HepG2 (cell line): ENCODE measurements around the gene IDS. TPM values are rescaled to one million over a fixed set of nuclear protein-coding genes. Genes with fewer than 3 reads are reported as not detected.

ENCODE experiments used
- ATF5 ChIP-seq: sonication (generic); formaldehyde crosslinking; IDR thresholded peaks from 2 replicates; pipeline ENCODE4 v1.4.0; 2020; ENCODE audit warnings: mild to moderate bottlenecking, low read depth, missing genetic modification reagents
- MTF2 ChIP-seq: sonication (generic); formaldehyde crosslinking; IDR thresholded peaks from 2 replicates; pipeline ENCODE4 v1.5.0; 2020; ENCODE audit warnings: missing genetic modification reagents, borderline replicate concordance
- NFYC ChIP-seq: IDR thresholded peaks from 2 replicates; pipeline ENCODE4 v1.6.1; 2016; ENCODE audit warnings: missing genetic modification reagents, missing compliant biosample characterization
- SSRP1 ChIP-seq: IDR thresholded peaks from 2 replicates; pipeline ENCODE4 v1.6.1; 2016; ENCODE audit warnings: control low read depth
- ZNF557 ChIP-seq: sonication (generic); formaldehyde crosslinking; IDR thresholded peaks from 2 replicates; pipeline ENCODE4 v1.4.0; 2020; ENCODE audit warnings: missing genetic modification reagents
- ZNF563 ChIP-seq: sonication (generic); formaldehyde crosslinking; IDR thresholded peaks from 2 replicates; pipeline ENCODE4 v1.8.0; 2022; ENCODE audit warnings: mild to moderate bottlenecking, moderate library complexity, missing genetic modification reagents
- ZNF776 ChIP-seq: sonication (generic); formaldehyde crosslinking; IDR thresholded peaks from 2 replicates; pipeline ENCODE4 v1.4.0; 2020; ENCODE audit warnings: mild to moderate bottlenecking, missing genetic modification reagents
- polyA plus RNA-seq, 8 experiments: library from polyadenylated mRNA; depleted of rRNA in 3 of 8; stranded (reverse) in 7 of 8; unstranded in 1 of 8; fragments of >200 nt; fragmentation: Illumina TruSeq in 4 of 8; extraction: Trizol in 4 of 8; gene quantifications; 2 replicates each; pipeline versions ENCODE4 v1.2.1 to v1.2.3, GENCODE V29; 2011 to 2016; ENCODE audit warnings: low read depth in 4 of 8, missing spikeins in 1 of 8, mixed read lengths in 1 of 8; ENCODE audit not compliant: insufficient read depth in 1 of 8
- total RNA-seq, 5 experiments: library from RNA; depleted of rRNA; stranded (reverse); fragments of >200 nt; fragmentation: Illumina TruSeq; extraction: Trizol; gene quantifications; 2 replicates each; pipeline ENCODE4 v1.2.3, GENCODE V29; 2016; ENCODE audit warnings: low read depth in 1 of 5
- TF ChIP-seq, protein P1 (sequence below): sonication (generic); formaldehyde crosslinking; IDR thresholded peaks from 2 replicates; pipeline ENCODE4 v1.9.0; 2022; ENCODE audit warnings: low read depth, missing genetic modification reagents
- TF ChIP-seq, protein P2 (sequence below): sonication (generic); formaldehyde crosslinking; IDR thresholded peaks from 2 replicates; pipeline ENCODE4 v1.4.0; 2020; ENCODE audit warnings: missing genetic modification reagents, borderline replicate concordance
- TF ChIP-seq, protein P3 (sequence below): sonication (generic); formaldehyde crosslinking; IDR thresholded peaks from 2 replicates; pipeline ENCODE4 v1.4.0; 2020; ENCODE audit warnings: mild to moderate bottlenecking, missing genetic modification reagents
- TF ChIP-seq, protein P4 (sequence below): sonication (generic); formaldehyde crosslinking; conservative IDR thresholded peaks from 2 replicates; pipeline ENCODE4 v1.4.0; 2020; ENCODE audit warnings: mild to moderate bottlenecking, missing genetic modification reagents, moderate library complexity

The IDS gene
- total and polyA plus RNA-seq, 2 of the 13 experiments (the other 11 are each of a cell fraction or from before 2014, with no cell fraction given): 2.2 to 11.9 TPM

- TF ChIP-seq, protein P1, sequence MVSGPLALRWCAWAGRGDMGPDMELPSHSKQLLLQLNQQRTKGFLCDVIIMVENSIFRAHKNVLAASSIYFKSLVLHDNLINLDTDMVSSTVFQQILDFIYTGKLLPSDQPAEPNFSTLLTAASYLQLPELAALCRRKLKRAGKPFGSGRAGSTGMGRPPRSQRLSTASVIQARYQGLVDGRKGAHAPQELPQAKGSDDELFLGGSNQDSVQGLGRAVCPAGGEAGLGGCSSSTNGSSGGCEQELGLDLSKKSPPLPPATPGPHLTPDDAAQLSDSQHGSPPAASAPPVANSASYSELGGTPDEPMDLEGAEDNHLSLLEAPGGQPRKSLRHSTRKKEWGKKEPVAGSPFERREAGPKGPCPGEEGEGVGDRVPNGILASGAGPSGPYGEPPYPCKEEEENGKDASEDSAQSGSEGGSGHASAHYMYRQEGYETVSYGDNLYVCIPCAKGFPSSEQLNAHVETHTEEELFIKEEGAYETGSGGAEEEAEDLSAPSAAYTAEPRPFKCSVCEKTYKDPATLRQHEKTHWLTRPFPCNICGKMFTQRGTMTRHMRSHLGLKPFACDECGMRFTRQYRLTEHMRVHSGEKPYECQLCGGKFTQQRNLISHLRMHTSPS: no peak
- TF ChIP-seq ZNF776 (CRISPR knock-in tag) (no peak), SSRP1 (no peak), NFYC (no peak), MTF2 (CRISPR knock-in tag) (no peak), ZNF557 (no peak), ZNF563 (0 out of 2 replicates have a peak, but pooled peaks have one; percentile 37), ATF5 (CRISPR knock-in tag) (no peak)
- TF ChIP-seq, protein P2, sequence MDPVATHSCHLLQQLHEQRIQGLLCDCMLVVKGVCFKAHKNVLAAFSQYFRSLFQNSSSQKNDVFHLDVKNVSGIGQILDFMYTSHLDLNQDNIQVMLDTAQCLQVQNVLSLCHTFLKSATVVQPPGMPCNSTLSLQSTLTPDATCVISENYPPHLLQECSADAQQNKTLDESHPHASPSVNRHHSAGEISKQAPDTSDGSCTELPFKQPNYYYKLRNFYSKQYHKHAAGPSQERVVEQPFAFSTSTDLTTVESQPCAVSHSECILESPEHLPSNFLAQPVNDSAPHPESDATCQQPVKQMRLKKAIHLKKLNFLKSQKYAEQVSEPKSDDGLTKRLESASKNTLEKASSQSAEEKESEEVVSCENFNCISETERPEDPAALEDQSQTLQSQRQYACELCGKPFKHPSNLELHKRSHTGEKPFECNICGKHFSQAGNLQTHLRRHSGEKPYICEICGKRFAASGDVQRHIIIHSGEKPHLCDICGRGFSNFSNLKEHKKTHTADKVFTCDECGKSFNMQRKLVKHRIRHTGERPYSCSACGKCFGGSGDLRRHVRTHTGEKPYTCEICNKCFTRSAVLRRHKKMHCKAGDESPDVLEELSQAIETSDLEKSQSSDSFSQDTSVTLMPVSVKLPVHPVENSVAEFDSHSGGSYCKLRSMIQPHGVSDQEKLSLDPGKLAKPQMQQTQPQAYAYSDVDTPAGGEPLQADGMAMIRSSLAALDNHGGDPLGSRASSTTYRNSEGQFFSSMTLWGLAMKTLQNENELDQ (CRISPR knock-in tag): no peak
- TF ChIP-seq, protein P3, sequence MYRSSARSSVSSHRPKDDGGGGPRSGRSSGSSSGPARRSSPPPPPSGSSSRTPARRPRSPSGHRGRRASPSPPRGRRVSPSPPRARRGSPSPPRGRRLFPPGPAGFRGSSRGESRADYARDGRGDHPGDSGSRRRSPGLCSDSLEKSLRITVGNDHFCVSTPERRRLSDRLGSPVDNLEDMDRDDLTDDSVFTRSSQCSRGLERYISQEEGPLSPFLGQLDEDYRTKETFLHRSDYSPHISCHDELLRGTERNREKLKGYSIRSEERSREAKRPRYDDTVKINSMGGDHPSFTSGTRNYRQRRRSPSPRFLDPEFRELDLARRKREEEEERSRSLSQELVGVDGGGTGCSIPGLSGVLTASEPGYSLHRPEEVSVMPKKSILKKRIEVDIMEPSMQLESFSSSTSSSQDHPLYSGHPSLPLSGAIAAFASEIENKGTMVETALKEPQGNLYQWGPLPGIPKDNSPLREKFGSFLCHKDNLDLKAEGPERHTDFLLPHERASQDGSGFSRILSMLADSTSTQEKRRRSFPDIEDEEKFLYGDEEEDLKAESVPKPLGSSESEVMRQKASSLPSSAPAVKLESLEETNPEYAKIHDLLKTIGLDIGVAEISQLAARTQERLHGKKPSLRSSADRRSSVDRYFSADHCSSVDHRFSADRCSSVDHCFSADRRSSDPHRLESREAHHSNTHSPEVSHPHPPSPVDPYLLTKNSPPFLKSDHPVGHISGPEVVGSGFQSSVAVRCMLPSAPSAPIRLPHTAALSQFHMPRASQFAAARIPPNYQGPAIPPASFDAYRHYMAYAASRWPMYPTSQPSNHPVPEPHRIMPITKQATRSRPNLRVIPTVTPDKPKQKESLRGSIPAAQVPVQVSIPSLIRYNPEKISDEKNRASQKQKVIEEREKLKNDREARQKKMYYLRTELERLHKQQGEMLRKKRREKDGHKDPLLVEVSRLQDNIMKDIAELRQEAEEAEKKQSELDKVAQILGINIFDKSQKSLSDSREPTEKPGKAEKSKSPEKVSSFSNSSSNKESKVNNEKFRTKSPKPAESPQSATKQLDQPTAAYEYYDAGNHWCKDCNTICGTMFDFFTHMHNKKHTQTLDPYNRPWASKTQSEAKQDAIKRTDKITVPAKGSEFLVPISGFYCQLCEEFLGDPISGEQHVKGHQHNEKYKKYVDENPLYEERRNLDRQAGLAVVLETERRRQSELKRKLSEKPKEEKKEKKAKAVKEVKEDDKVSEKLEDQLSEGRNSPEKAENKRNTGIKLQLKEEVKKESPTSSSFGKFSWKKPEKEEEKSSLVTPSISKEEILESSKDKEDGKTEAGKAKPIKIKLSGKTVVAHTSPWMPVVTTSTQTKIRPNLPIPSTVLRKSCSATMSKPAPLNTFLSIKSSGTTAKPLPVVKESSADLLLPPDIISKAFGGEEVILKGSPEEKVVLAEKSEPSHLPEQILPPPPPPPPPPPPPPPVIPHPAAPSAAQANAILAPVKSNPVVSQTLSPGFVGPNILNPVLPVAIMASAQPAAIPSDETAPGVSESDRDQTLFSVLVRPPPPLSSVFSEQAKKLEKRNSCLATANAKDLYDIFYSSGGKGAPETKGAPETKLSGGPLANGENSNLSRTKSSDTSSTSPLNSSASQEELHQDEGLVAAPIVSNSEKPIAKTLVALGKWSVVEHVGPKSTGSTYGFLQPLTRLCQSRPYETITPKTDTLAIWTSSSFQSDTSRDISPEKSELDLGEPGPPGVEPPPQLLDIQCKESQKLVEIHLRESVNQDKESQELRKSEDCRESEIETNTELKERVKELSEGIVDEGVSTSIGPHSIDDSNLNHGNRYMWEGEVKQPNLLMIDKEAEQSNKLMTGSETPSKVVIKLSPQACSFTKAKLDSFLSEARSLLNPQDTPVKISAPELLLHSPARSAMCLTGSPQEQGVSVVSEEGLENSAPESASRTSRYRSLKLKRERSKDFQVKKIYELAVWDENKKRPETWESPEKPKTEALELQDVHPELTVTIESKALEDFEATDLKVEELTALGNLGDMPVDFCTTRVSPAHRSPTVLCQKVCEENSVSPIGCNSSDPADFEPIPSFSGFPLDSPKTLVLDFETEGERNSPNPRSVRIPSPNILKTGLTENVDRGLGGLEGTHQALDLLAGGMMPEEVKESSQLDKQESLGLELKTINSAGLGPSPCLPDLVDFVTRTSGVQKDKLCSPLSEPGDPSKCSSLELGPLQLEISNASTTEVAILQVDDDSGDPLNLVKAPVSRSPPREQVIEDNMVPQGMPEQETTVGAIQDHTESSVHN: no peak
- TF ChIP-seq, protein P4, sequence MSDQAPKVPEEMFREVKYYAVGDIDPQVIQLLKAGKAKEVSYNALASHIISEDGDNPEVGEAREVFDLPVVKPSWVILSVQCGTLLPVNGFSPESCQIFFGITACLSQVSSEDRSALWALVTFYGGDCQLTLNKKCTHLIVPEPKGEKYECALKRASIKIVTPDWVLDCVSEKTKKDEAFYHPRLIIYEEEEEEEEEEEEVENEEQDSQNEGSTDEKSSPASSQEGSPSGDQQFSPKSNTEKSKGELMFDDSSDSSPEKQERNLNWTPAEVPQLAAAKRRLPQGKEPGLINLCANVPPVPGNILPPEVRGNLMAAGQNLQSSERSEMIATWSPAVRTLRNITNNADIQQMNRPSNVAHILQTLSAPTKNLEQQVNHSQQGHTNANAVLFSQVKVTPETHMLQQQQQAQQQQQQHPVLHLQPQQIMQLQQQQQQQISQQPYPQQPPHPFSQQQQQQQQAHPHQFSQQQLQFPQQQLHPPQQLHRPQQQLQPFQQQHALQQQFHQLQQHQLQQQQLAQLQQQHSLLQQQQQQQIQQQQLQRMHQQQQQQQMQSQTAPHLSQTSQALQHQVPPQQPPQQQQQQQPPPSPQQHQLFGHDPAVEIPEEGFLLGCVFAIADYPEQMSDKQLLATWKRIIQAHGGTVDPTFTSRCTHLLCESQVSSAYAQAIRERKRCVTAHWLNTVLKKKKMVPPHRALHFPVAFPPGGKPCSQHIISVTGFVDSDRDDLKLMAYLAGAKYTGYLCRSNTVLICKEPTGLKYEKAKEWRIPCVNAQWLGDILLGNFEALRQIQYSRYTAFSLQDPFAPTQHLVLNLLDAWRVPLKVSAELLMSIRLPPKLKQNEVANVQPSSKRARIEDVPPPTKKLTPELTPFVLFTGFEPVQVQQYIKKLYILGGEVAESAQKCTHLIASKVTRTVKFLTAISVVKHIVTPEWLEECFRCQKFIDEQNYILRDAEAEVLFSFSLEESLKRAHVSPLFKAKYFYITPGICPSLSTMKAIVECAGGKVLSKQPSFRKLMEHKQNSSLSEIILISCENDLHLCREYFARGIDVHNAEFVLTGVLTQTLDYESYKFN: no peak
Measured at GRCh38 chrX:149504915-149505651, at the start of gene IDS (continued).
